HepG2 (cell line): ENCODE data around the gene TTC32. TPM values are rescaled to one million over a fixed set of nuclear protein-coding genes. Genes with fewer than 3 reads are reported as not detected.
A peak's percentile ranks its signal among the peaks of the same experiment; 100 is the strongest.

Experiments
- ATF2 ChIP-seq: sonication (generic); formaldehyde crosslinking; IDR thresholded peaks from 2 replicates; pipeline ENCODE4 v1.4.0; 2020; ENCODE audit warnings: missing genetic modification reagents
- HNRNPH1 ChIP-seq: fragments of 200-400 bp; formaldehyde crosslinking; optimal IDR thresholded peaks from 2 replicates; pipeline ENCODE3; 2017; ENCODE audit warnings: mild to moderate bottlenecking, low read depth, low read length
- LRRFIP1 ChIP-seq: sonication (generic); formaldehyde crosslinking; conservative IDR thresholded peaks from 2 replicates; pipeline ENCODE4 v1.4.0; 2020; ENCODE audit warnings: missing genetic modification reagents
- PAX8 ChIP-seq: sonication (generic); formaldehyde crosslinking; IDR thresholded peaks from 2 replicates; pipeline ENCODE4 v1.8.0; 2022; ENCODE audit warnings: mild to moderate bottlenecking, missing genetic modification reagents, borderline replicate concordance
- REXO4 ChIP-seq: sonication (generic); formaldehyde crosslinking; IDR thresholded peaks from 2 replicates; pipeline ENCODE4 v1.8.0; 2022; ENCODE audit warnings: missing genetic modification reagents, mild to moderate bottlenecking, borderline replicate concordance
- SETDB1 ChIP-seq: sonication (generic); formaldehyde crosslinking; IDR thresholded peaks from 2 replicates; pipeline ENCODE4 v1.5.1; 2020; ENCODE audit warnings: missing genetic modification reagents, mild to moderate bottlenecking, borderline replicate concordance
- SP1 ChIP-seq, 2 experiments: fragments of 450-650 bp in 1 of 2; sonication (generic) in 1 of 2; formaldehyde crosslinking in 1 of 2; IDR thresholded peaks; 2 replicates each; pipeline versions ENCODE4 v1.4.0 to v1.6.1; 2016 to 2020; ENCODE audit warnings: missing genetic modification reagents in 1 of 2
- THRA ChIP-seq: sonication (generic); formaldehyde crosslinking; IDR thresholded peaks from 2 replicates; pipeline ENCODE4 v1.4.0; 2020; ENCODE audit warnings: missing genetic modification reagents, borderline replicate concordance
- XBP1 ChIP-seq: sonication (generic); formaldehyde crosslinking; IDR thresholded peaks from 2 replicates; pipeline ENCODE4 v1.5.0; 2020; ENCODE audit warnings: missing genetic modification reagents
- XRCC5 ChIP-seq: fragments of 200-400 bp; formaldehyde crosslinking; optimal IDR thresholded peaks from 2 replicates; pipeline ENCODE3; 2017; ENCODE audit warnings: mild to moderate bottlenecking, low read length
- ZFAT ChIP-seq: sonication (generic); formaldehyde crosslinking; conservative IDR thresholded peaks from 2 replicates; pipeline ENCODE4 v1.8.1; 2023; ENCODE audit warnings: missing genetic modification reagents, inconsistent platforms
- ZFP62 ChIP-seq: sonication (generic); formaldehyde crosslinking; IDR thresholded peaks from 2 replicates; pipeline ENCODE4 v1.4.0; 2020; ENCODE audit warnings: missing genetic modification reagents
- ZMYM4 ChIP-seq: sonication (generic); formaldehyde crosslinking; IDR thresholded peaks from 2 replicates; pipeline ENCODE4 v1.8.1; 2023; ENCODE audit warnings: mild to moderate bottlenecking, missing genetic modification reagents
- ZNF317 ChIP-seq: sonication (generic); formaldehyde crosslinking; IDR thresholded peaks from 2 replicates; pipeline ENCODE4 v1.5.0; 2020; ENCODE audit warnings: mild to moderate bottlenecking, missing genetic modification reagents
- ZSCAN29 ChIP-seq: sonication (generic); formaldehyde crosslinking; conservative IDR thresholded peaks from 2 replicates; pipeline ENCODE4 v1.4.0; 2020; ENCODE audit warnings: mild to moderate bottlenecking, missing genetic modification reagents
- polyA plus RNA-seq, 8 experiments: library from polyadenylated mRNA; depleted of rRNA in 3 of 8; stranded (reverse) in 7 of 8; unstranded in 1 of 8; fragments of >200 nt; fragmentation: Illumina TruSeq in 4 of 8; extraction: Trizol in 4 of 8; gene quantifications; 2 replicates each; pipeline versions ENCODE4 v1.2.1 to v1.2.3, GENCODE V29; 2011 to 2016; ENCODE audit warnings: low read depth in 4 of 8, missing spikeins in 1 of 8, mixed read lengths in 1 of 8; ENCODE audit not compliant: insufficient read depth in 1 of 8
- total RNA-seq, 5 experiments: library from RNA; depleted of rRNA; stranded (reverse); fragments of >200 nt; fragmentation: Illumina TruSeq; extraction: Trizol; gene quantifications; 2 replicates each; pipeline ENCODE4 v1.2.3, GENCODE V29; 2016; ENCODE audit warnings: low read depth in 1 of 5
- TF ChIP-seq, protein P1 (sequence below): sonication (generic); formaldehyde crosslinking; IDR thresholded peaks from 2 replicates; pipeline ENCODE4 v1.4.0; 2020; ENCODE audit warnings: missing genetic modification reagents, borderline replicate concordance

The TTC32 gene
- total and polyA plus RNA-seq, 2 of the 13 experiments (the other 11 are each of a cell fraction or from before 2014, with no cell fraction given) = 21.6 to 38.3 TPM

DNA sequence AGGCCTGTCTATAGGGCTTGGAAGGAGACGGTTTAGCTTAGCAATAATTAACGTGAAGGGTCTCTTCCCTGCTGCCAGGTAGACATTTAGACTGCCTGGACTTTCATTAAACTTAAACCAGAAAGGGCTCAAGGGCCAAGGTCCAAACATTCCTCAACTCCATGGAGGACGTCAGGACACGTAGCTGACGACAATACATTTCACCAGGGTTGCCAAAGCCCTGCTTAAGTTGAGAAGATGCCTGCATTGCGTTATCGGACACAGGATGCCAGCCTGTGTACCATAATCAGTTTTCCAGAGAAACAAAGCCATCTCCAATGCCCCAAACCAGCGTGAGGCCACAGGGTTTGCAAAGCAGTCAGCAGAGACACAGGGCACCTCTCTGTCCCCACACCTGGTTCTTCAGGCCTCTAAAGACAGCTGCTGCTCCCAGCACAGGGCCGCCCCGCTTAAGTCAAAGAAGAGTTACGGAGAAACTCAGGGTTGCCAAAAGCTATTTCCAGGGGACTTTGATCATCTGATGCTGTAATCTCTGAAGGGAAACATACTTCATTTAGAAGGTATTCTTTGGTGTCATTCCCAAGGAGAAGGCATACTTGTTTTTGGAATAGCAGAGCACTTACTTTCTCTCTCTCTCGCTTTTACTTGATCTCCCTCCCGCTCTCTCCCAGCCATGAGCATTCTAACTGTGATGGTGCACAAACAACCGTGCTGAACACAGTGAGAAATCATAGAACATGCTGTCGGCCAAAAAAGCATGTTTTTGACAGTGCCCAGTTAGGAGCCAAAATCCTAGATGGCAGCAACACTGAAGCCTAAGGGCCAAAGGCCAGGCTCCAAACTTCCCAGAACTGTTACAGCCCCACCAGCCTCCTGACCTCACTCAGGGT is 46.0 kb downstream of the TTC32 start (continued):
- TF ChIP-seq LRRFIP1 (CRISPR knock-in tag) (no peak), ZMYM4 (CRISPR knock-in tag) (peak; percentile 43), ZFAT (CRISPR knock-in tag) (no peak), SP1 (IDR thresholded peaks at IDR 0.05) (no peak), SP1 (CRISPR knock-in tag; IDR thresholded peaks at IDR 0.05) (no peak), THRA (CRISPR knock-in tag) (no peak), ZFP62 (CRISPR knock-in tag) (no peak), XBP1 (CRISPR knock-in tag) (no peak), ATF2 (no peak), SETDB1 (CRISPR knock-in tag) (no peak), REXO4 (CRISPR knock-in tag) (no peak), XRCC5 (peak; percentile 40), ZSCAN29 (no peak), ZNF317 (CRISPR knock-in tag) (no peak), HNRNPH1 (no peak), PAX8 (CRISPR knock-in tag) (no peak)
- TF ChIP-seq, protein P1, sequence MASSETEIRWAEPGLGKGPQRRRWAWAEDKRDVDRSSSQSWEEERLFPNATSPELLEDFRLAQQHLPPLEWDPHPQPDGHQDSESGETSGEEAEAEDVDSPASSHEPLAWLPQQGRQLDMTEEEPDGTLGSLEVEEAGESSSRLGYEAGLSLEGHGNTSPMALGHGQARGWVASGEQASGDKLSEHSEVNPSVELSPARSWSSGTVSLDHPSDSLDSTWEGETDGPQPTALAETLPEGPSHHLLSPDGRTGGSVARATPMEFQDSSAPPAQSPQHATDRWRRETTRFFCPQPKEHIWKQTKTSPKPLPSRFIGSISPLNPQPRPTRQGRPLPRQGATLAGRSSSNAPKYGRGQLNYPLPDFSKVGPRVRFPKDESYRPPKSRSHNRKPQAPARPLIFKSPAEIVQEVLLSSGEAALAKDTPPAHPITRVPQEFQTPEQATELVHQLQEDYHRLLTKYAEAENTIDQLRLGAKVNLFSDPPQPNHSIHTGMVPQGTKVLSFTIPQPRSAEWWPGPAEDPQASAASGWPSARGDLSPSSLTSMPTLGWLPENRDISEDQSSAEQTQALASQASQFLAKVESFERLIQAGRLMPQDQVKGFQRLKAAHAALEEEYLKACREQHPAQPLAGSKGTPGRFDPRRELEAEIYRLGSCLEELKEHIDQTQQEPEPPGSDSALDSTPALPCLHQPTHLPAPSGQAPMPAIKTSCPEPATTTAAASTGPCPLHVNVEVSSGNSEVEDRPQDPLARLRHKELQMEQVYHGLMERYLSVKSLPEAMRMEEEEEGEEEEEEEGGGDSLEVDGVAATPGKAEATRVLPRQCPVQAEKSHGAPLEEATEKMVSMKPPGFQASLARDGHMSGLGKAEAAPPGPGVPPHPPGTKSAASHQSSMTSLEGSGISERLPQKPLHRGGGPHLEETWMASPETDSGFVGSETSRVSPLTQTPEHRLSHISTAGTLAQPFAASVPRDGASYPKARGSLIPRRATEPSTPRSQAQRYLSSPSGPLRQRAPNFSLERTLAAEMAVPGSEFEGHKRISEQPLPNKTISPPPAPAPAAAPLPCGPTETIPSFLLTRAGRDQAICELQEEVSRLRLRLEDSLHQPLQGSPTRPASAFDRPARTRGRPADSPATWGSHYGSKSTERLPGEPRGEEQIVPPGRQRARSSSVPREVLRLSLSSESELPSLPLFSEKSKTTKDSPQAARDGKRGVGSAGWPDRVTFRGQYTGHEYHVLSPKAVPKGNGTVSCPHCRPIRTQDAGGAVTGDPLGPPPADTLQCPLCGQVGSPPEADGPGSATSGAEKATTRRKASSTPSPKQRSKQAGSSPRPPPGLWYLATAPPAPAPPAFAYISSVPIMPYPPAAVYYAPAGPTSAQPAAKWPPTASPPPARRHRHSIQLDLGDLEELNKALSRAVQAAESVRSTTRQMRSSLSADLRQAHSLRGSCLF (CRISPR knock-in tag) = no peak
